KMS-11 (cell line): ENCODE results near the gene CD72.
A peak's percentile ranks its signal among the peaks of the same experiment; 100 is the strongest.

Source experiments
- H2AFZ ChIP-seq: fragments of 200-600 bp; sonication (generic); 2 replicates; pipeline ENCODE4 v1.6.1; 2016; ENCODE audit warnings: antibody characterized with exemption, mixed run types, low read depth
- H3K27ac ChIP-seq: fragments of 200-600 bp; sonication (generic); 2 replicates; pipeline ENCODE4 v1.6.1; 2016; ENCODE audit warnings: mild to moderate bottlenecking, mixed run types
- H3K27me3 ChIP-seq: fragments of 200-600 bp; sonication (generic); 2 replicates; pipeline ENCODE4 v1.6.1; 2017; ENCODE audit warnings: mild to moderate bottlenecking, low read depth, mixed run types, moderate library complexity; ENCODE audit not compliant: insufficient read depth
- H3K36me3 ChIP-seq: fragments of 200-600 bp; sonication (generic); 2 replicates; pipeline ENCODE4 v1.6.1; 2017; ENCODE audit warnings: mild to moderate bottlenecking, mixed run types; ENCODE audit not compliant: insufficient read depth
- H3K4me1 ChIP-seq: fragments of 200-600 bp; sonication (generic); 2 replicates; pipeline ENCODE4 v1.6.1; 2016; ENCODE audit warnings: mild to moderate bottlenecking, low read depth, mixed run types; ENCODE audit not compliant: poor library complexity, severe bottlenecking
- H3K4me2 ChIP-seq: fragments of 200-600 bp; sonication (generic); 2 replicates; pipeline ENCODE4 v1.7.0; 2016; ENCODE audit warnings: mild to moderate bottlenecking, mixed run types
- H3K4me3 ChIP-seq: fragments of 200-600 bp; sonication (generic); IDR thresholded peaks from 2 replicates; pipeline ENCODE4 v1.6.1; 2017; ENCODE audit warnings: low read depth, low read length, mixed read lengths; ENCODE audit not compliant: insufficient read depth
- H3K79me2 ChIP-seq: fragments of 200-600 bp; sonication (generic); 2 replicates; pipeline ENCODE4 v1.6.1; 2016; ENCODE audit warnings: low read depth, mixed run types; ENCODE audit not compliant: insufficient read depth
- H3K9ac ChIP-seq: fragments of 200-600 bp; sonication (generic); 2 replicates; pipeline ENCODE4 v1.6.1; 2016; ENCODE audit warnings: mild to moderate bottlenecking, mixed run types
- H4K20me1 ChIP-seq: fragments of 200-600 bp; sonication (generic); 2 replicates; pipeline ENCODE4 v1.6.1; 2016; ENCODE audit warnings: mild to moderate bottlenecking, mixed run types; ENCODE audit not compliant: insufficient read depth
- TF ChIP-seq, protein P1 (sequence below): fragments of 200-600 bp; sonication (generic); conservative IDR thresholded peaks from 2 replicates; pipeline ENCODE4 v1.6.1; 2017; ENCODE audit warnings: low read depth, mild to moderate bottlenecking, antibody characterized with exemption, low read length, moderate library complexity, mixed read lengths

Gene CD72

DNA sequence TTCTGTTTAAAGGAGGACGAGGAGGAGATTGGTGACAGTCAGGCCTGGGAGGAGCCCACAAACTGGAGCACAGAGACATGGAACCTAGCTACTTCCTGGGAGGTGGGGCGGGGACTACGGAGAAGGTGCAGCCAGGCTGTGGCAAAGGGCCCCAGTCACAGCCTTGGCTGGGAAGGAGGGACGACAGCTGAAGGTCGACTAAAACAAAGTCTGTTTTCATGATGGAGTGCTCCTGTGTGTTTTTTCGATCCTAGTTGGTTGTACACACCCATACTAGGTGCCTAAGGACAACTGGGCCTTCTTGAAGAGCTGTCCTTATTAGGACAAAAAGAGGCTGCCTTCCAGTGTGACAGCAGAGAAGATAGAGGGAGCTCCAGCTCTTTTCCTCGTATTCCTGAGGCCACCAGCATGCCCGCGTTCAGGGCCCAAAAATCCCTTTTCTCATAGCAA is 42.8 kb upstream of the CD72 start:
- H3K9ac ChIP-seq, result no peak overlapping the region
- no peaks in the 10 kb centered on the region for H3K36me3 ChIP-seq
- H3K79me2 ChIP-seq, result no peaks in the 10 kb centered on the region; the same call in 1 of the 2 replicates
- no peaks in the 10 kb centered on the region for H3K27me3 ChIP-seq
- no peak overlapping the region for H3K4me2 ChIP-seq
- TF ChIP-seq, protein P1, sequence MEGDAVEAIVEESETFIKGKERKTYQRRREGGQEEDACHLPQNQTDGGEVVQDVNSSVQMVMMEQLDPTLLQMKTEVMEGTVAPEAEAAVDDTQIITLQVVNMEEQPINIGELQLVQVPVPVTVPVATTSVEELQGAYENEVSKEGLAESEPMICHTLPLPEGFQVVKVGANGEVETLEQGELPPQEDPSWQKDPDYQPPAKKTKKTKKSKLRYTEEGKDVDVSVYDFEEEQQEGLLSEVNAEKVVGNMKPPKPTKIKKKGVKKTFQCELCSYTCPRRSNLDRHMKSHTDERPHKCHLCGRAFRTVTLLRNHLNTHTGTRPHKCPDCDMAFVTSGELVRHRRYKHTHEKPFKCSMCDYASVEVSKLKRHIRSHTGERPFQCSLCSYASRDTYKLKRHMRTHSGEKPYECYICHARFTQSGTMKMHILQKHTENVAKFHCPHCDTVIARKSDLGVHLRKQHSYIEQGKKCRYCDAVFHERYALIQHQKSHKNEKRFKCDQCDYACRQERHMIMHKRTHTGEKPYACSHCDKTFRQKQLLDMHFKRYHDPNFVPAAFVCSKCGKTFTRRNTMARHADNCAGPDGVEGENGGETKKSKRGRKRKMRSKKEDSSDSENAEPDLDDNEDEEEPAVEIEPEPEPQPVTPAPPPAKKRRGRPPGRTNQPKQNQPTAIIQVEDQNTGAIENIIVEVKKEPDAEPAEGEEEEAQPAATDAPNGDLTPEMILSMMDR, result no peak
- H4K20me1 ChIP-seq, result no peaks in the 10 kb centered on the region
- no peak overlapping the region for H2AFZ ChIP-seq
- H3K4me1 ChIP-seq, result peaks cover 28% of the 10 kb centered on the region
- no peak overlapping the region for H3K27ac ChIP-seq
- H3K4me3 ChIP-seq, result no peak overlapping the region

DNA sequence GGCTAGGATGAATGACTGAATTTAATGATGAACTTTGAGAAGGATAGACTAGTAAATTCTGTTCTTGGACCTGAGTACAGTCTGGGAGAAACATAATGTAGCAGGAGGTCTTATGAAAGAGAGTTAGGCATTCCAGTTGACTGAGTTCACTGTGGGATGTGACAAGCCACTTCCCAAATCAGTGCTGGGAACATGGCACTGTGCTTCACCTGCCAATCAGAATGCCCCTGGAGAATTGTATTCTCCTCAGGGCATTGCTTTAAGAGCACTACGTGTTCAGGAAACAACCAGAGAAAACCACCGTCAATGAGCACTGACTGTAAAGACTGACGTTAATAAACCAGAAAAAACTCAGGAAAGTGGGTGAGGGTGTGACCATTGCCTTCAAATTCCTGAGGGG is 41.1 kb upstream of the CD72 start:
- H3K4me3 ChIP-seq, result no peak overlapping the region
- H3K36me3 ChIP-seq, result no peaks in the 10 kb centered on the region
- H3K79me2 ChIP-seq, result no peaks in the 10 kb centered on the region; the same call in 1 of the 2 replicates
- H3K27ac ChIP-seq, result no peak overlapping the region
- TF ChIP-seq, protein P1, result no peak
- no peaks in the 10 kb centered on the region for H3K27me3 ChIP-seq
- peak overlapping the region; percentile 65; the same call in 1 of the 2 replicates for H2AFZ ChIP-seq
- H3K9ac ChIP-seq, result no peak overlapping the region; the same call in 1 of the 2 replicates
- H3K4me1 ChIP-seq, result peaks cover 21% of the 10 kb centered on the region
- peak overlapping the region; percentile 84 for H3K4me2 ChIP-seq
- H4K20me1 ChIP-seq, result no peaks in the 10 kb centered on the region

DNA sequence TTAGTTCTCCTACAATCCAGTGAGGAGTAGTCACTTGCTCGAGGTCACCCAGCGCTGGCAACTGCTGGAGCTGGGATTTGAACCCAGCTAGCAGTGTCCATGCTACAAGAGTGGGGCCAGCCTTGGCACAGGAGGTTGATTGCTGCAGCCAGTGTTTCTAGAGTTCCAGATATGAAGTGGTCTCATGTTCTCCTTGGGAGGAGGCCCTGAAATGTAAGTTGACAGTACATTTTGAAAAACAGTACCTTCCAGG is 40.7 kb upstream of the CD72 start:
- H2AFZ ChIP-seq, result peak overlapping the region; percentile 65

DNA sequence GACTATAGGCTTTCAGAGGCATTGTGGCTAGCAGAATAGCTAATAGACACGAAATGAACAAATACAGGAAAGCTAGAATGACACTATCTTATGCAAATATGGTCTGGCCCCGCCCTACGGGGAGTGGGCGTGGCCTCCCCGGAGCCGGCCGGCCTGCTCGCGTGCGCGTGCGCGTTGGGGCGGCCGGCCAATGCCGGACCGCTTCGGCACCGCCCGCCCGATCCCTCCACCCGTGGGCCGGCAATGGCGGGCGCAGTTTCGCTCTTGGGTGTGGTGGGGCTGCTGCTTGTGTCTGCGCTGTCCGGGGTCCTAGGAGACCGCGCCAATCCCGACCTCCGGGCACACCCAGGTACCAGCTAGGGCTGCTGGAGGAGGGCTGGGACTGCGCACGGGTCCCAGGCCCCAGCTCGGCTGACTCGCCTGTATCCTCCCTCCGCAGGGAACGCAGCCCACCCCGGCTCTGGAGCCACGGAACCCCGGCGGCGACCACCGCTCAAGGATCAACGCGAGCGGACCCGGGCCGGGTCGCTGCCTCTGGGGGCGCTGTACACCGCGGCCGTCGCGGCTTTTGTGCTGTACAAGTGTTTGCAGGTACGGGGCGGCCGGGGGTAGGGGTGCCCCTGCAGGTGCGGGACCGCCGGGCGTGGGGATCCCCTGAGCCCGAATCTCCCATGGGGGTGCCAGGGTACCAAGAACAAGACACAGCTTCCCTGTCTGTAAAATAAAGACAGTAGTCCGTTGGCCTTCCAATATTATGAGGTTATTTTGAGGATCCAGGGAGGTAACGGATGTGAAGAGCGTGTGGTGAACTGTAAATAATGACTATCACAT is 40.1 kb upstream of the CD72 start, which contains the start of gene CCDC107:
Gene CCDC107, plus strand, starts transcription at position 156 of the 831 bp plus-strand sequence. Its CDS starts 88 bp downstream, at position 244.
- H3K36me3 ChIP-seq, result no peaks in the 10 kb centered on the region
- peak within 1 kb of the TSS; percentile 75 for H3K9ac ChIP-seq
- TF ChIP-seq, protein P1, result peak; percentile 64
- H3K4me1 ChIP-seq, result peaks cover 18% of the 10 kb centered on the region
- H3K27me3 ChIP-seq, result no peaks in the 10 kb centered on the region
- no peaks in the 10 kb centered on the region; the same call in 1 of the 2 replicates for H3K79me2 ChIP-seq
- H3K27ac ChIP-seq, result peak within 1 kb of the TSS; percentile 81
- no peaks in the 10 kb centered on the region for H4K20me1 ChIP-seq
- peak within 1 kb of the TSS; percentile 84 for H3K4me2 ChIP-seq
- H3K4me3 ChIP-seq, result peak within 1 kb of the TSS; percentile 46
- peak within 1 kb of the TSS; percentile 65 for H2AFZ ChIP-seq

More for the DNA sequence above, 40.7 kb upstream of the CD72 start:
- Histone ChIP-seq H3K4me2 (peak overlapping the region; percentile 84), H3K4me3 (peak overlapping the region; percentile 46), H3K79me2 (no peaks in the 10 kb centered on the region; the same call in 1 of the 2 replicates), H3K36me3 (no peaks in the 10 kb centered on the region), H4K20me1 (no peaks in the 10 kb centered on the region), H3K27me3 (no peaks in the 10 kb centered on the region), H3K9ac (peak overlapping the region; percentile 75), H3K4me1 (peaks cover 18% of the 10 kb centered on the region), H3K27ac (peak overlapping the region; percentile 81)
- TF ChIP-seq, protein P1, result no peak
